Body of pancreas (tissue), 4 donors: ENCODE measurements around the gene TENT4B. TPM values are rescaled to one million over a fixed set of nuclear protein-coding genes. Genes with fewer than 3 reads are reported as not detected.
"Not testable (repeated sequence)": the region's sequence is repeated elsewhere in the genome, so short reads cannot be mapped to it uniquely, and the experiment has no call there.

Experiments used
- ATAC-seq: fragments of 150-250 bp; one replicate; pipeline ENCODE4 v1.9.1; 2016
- DNase-seq, 4 donors: peaks; one replicate each; pipeline ENCODE4 v3.0.0-alpha.2; 2019
- H3K27ac ChIP-seq, 4 donors: fragments of 200-600 bp; sonication (generic); 1 replicate in 3 of 4; 2 replicates in 1 of 4; pipeline versions ENCODE4 v1.5.1 to v1.6.1; 2016 to 2019; ENCODE audit warnings: mild to moderate bottlenecking in 1 of 4, mixed read lengths in 1 of 4, moderate library complexity in 1 of 4
- H3K27me3 ChIP-seq, 2 donors: fragments of 200-600 bp; sonication (generic); one replicate each; pipeline ENCODE4 v1.6.0; 2016; ENCODE audit warnings: mild to moderate bottlenecking in 1 of 2
- H3K36me3 ChIP-seq, 2 donors: fragments of 200-600 bp; sonication (generic); replicated peaks in 1 of 2; 2 replicates each; pipeline ENCODE4 v1.5.1; 2016; ENCODE audit warnings: low read depth in 2 of 2; ENCODE audit not compliant: insufficient read depth in 1 of 2
- H3K4me1 ChIP-seq: fragments of 200-600 bp; sonication (generic); one replicate; pipeline ENCODE4 v1.6.0; 2016
- H3K4me3 ChIP-seq, 2 donors: fragments of 200-600 bp; sonication (generic); 1 replicate in 1 of 2; 2 replicates in 1 of 2; pipeline ENCODE4 v1.5.1; 2016 to 2019
- H3K9me3 ChIP-seq, 3 donors: fragments of 200-600 bp; sonication (generic); 1 replicate in 2 of 3; 2 replicates in 1 of 3; pipeline ENCODE4 v1.5.1; 2016
- CTCF ChIP-seq, 7 experiments: fragments of 450-650 bp in 4 of 7; fragments of 200-600 bp in 3 of 7; sonication (generic) in 3 of 7; IDR thresholded peaks; one replicate each; pipeline ENCODE4 v1.5.1; 2016 to 2019; ENCODE audit warnings: antibody characterized with exemption in 7 of 7
- POLR2A ChIP-seq, 3 donors: fragments of 450-650 bp; IDR thresholded peaks; one replicate each; pipeline ENCODE4 v1.6.1; 2016; ENCODE audit warnings: antibody characterized with exemption in 3 of 3, mild to moderate bottlenecking in 2 of 3
- WGBS, 2 donors: methylation state at CpG; one replicate each; pipeline ENCODE4 v1.1.5; 2017; 5-methylcytosine and 5-hydroxymethylcytosine counted together
- intact Hi-C: fragments of 100-400 bp; cut with DNase I; formaldehyde crosslinking; loops from one replicate; pipeline ENCODE4 v1.15.1; 2023
- total RNA-seq, 2 donors: library from RNA; depleted of rRNA; stranded (reverse); fragments of >200 nt; gene quantifications; one replicate each; pipeline ENCODE4 v1.1.0, GENCODE V29; 2016

TENT4B gene
- total RNA-seq, 2 donors from 2014 or later = 2.0 to 7.0 TPM

- no peak for DNase-seq
- 51 to 63% methylated on average over 3 to 4 of the region's 4 CpGs for WGBS, 2 donors
Measured at GRCh38 chr16:50121278-50121677, 31.8 kb upstream of the TENT4B start.

GRCh38 chr16:50121721-50122445 is 31.2 kb upstream of the TENT4B start:
- WGBS, 2 donors = 63 to 66% methylated on average over 9 to 14 of the region's 14 CpGs
- H3K27me3 ChIP-seq = no peaks in the 10 kb centered on the region
- intact Hi-C loops = no loop called here

More at GRCh38 chr16:50121278-50121677, 31.8 kb upstream of the TENT4B start:
- no peak overlapping the region for H3K27ac ChIP-seq
- H3K36me3 ChIP-seq = no peaks in the 10 kb centered on the region
- H3K27me3 ChIP-seq = no peaks in the 10 kb centered on the region
- H3K9me3 ChIP-seq = no peaks in the 10 kb centered on the region
- no peaks in the 10 kb centered on the region for H3K4me1 ChIP-seq
- ATAC-seq = no peak
- TF ChIP-seq CTCF (IDR thresholded peaks at IDR 0.05) (no peak), POLR2A (IDR thresholded peaks at IDR 0.05) (no peak)
- no peak overlapping the region for H3K4me3 ChIP-seq
- intact Hi-C loops = no loop called here

GRCh38 chr16:50123417-50123816 is 29.7 kb upstream of the TENT4B start:
- H3K4me3 ChIP-seq = no peak overlapping the region
- H3K27ac ChIP-seq = no peak overlapping the region
- TF ChIP-seq CTCF (IDR thresholded peaks at IDR 0.05) (no peak), POLR2A (IDR thresholded peaks at IDR 0.05) (no peak)
- no peak for ATAC-seq
- H3K4me1 ChIP-seq = no peaks in the 10 kb centered on the region
- 72 to 85% methylated on average over 1 of the region's 1 CpG for WGBS, 2 donors
- no peak for DNase-seq
- no peaks in the 10 kb centered on the region for H3K27me3 ChIP-seq
- intact Hi-C loops = no loop called here
- no peaks in the 10 kb centered on the region for H3K9me3 ChIP-seq
- no peaks in the 10 kb centered on the region for H3K36me3 ChIP-seq

More at GRCh38 chr16:50121721-50122445, 31.2 kb upstream of the TENT4B start:
- ATAC-seq = no peak
- Histone ChIP-seq H3K27ac (no peak overlapping the region), H3K4me1 (no peaks in the 10 kb centered on the region), H3K36me3 (no peaks in the 10 kb centered on the region), H3K4me3 (no peak overlapping the region), H3K9me3 (no peaks in the 10 kb centered on the region)
- peak in 1 of 4 donors; percentile 10 for DNase-seq
- TF ChIP-seq CTCF (IDR thresholded peaks at IDR 0.05) = no peak
- no peak for TF ChIP-seq POLR2A (IDR thresholded peaks at IDR 0.05)

- intact Hi-C loops = no loop called here
- Histone ChIP-seq H3K4me1 (no peaks in the 10 kb centered on the region), H3K27me3 (no peaks in the 10 kb centered on the region), H3K9me3 (no peaks in the 10 kb centered on the region), H3K4me3 (no peak overlapping the region), H3K27ac (no peak overlapping the region), H3K36me3 (no peaks in the 10 kb centered on the region)
- TF ChIP-seq CTCF (IDR thresholded peaks at IDR 0.05) (no peak), POLR2A (IDR thresholded peaks at IDR 0.05) (no peak)
- DNase-seq (no peak), ATAC-seq (no peak)
- WGBS, 2 donors = 88 to 98% methylated on average over 2 of the region's 2 CpGs
Measured at GRCh38 chr16:50124769-50125168, 28.3 kb upstream of the TENT4B start.

- Histone ChIP-seq H3K36me3 (no peaks in the 10 kb centered on the region), H3K9me3 (no peaks in the 10 kb centered on the region), H3K27me3 (no peaks in the 10 kb centered on the region), H3K4me1 (no peaks in the 10 kb centered on the region), H3K4me3 (no peak overlapping the region), H3K27ac (no peak overlapping the region)
- TF ChIP-seq CTCF (IDR thresholded peaks at IDR 0.05) (no peak), POLR2A (IDR thresholded peaks at IDR 0.05) (no peak)
- 84 to 93% methylated on average over 4 of the region's 4 CpGs for WGBS, 2 donors
- DNase-seq (no peak), ATAC-seq (no peak)
- intact Hi-C loops = no loop called here
Measured at GRCh38 chr16:50126183-50126582, 26.9 kb upstream of the TENT4B start.

- H3K36me3 ChIP-seq, DNase-seq, H3K9me3 ChIP-seq, H3K4me1 ChIP-seq, H3K27me3 ChIP-seq, intact Hi-C loops, H3K27ac ChIP-seq, ATAC-seq, H3K4me3 ChIP-seq: not testable (repeated sequence)
- WGBS, 2 donors = 76 to 86% methylated on average over 7 of the region's 7 CpGs
Measured at GRCh38 chr16:50132571-50132970, 20.5 kb upstream of the TENT4B start.
